ENCODE results near the gene FAM3D. TPM values are rescaled to one million over a fixed set of nuclear protein-coding genes. Genes with fewer than 3 reads are reported as not detected.
A peak's percentile ranks its signal among the peaks of the same experiment; 100 is the strongest.

Gene FAM3D
- total and polyA plus RNA-seq, 8 donors = 0.32 to 2.1 (median 0.67) TPM

DNA sequence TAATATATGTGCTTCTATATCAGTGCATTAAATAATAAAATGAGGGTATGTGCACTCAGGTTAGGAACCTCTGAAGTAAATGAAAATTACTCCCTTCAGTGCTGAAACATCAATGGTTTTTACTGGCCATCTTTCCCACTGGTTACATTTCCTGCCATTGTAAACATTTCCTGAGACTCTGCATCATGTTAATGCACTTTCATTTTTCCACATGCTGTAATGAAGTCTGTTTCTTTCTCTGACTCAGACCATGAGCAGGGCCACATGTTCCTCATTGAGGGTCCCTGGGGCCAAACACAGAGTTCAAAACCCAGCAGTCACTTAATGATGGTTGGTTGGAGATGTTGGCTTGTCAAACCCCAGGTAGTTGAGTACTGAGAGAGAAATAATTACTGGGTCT, 15.3 kb downstream of the FAM3D start:
- Histone ChIP-seq H3K36me3 (no peaks in the 10 kb centered on the region), H3K4me1 (peaks cover 0 to 3% (median 0%) of the 10 kb centered on the region in 3 donors), H3K27ac (no peak overlapping the region), H3K4me3 (no peak overlapping the region), H3K9me3 (no peaks in the 10 kb centered on the region), H3K27me3 (no peaks in the 10 kb centered on the region)
- TF ChIP-seq CTCF (IDR thresholded peaks at IDR 0.05) = no peak
- intact Hi-C loops (cut with DNase I) = no loop called here
- ATAC-seq (no peak), FAIRE-seq (no peak), DNase-seq (no peak)

DNA sequence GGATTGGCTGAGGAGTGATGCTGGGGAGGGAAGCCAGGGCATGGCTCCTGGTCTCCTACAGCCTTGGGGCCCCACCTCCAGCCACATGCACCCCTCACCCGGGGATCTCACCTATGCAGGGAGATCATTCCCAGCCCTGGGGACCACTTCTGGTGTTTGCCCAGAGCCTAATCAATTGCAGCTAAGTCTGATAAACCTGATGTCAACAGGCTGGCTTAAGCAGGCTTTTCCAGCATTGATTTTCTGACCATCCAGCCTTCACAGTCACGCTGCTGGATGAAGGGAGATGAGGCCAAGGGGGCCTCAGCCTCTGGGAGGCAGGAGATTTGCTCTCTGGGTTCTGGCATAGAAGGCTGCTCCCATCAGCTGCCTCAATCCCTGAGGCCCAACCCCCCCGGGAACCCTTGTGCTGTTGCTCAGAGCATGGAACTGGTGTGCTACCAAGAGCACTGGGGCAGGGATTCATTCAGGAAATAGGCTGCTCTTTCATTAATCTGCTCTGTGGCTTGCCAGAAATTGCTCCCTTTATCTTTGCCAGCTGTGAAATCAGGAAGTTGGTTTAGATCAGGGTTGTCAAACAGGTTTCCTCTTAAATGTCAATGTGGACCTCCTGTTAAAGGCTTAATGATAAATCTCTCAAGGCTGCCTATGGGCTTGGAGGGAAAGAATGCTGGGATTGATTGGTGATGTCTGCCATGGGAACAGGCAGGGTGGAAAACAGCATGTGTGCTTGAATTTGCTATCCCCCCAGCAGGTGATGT, 19.0 kb downstream of the FAM3D start:
- DNase-seq (peak in 2 of 6 donors; percentile 31 to 43), FAIRE-seq (no peak), ATAC-seq (peak; percentile 78 to 87 (median 83))
- Histone ChIP-seq H3K27me3 (no peaks in the 10 kb centered on the region), H3K36me3 (no peaks in the 10 kb centered on the region), H3K4me1 (peaks cover 0 to 3% (median 0%) of the 10 kb centered on the region in 3 donors), H3K9me3 (no peaks in the 10 kb centered on the region), H3K27ac (peak overlapping the region in 2 of 4 donors; percentile 33 to 50), H3K4me3 (no peak overlapping the region)
- intact Hi-C loops (cut with DNase I) = loop anchor here in 1 of 3 donors (10.0 kb wide), 1 partner anchor 407 kb away; the partner anchor contains the start of gene CFAP20DC
- WGBS, 2 donors = 42 to 48% methylated on average over 3 of the region's 3 CpGs
- TF ChIP-seq CTCF (IDR thresholded peaks at IDR 0.05) = no peak

DNA sequence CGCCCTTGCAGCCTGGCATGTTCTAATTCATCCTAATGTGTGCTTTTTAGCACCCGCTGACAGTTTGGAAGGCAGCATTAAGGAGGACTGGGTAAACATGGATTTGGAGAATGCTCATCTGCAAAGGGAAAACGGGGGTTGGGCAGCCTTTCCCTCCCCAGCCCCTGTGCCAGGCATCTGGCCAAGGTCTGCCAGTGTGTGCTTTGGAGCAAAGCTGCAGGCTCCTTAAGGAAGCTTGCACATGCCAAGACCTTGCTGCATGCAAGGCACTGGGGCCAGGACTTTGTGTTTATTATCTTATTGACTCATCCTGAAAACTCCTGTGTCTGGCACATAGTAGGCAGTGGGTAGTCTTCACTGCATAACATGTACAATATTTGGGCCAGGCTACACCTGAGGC, 20.1 kb downstream of the FAM3D start:
- FAIRE-seq (no peak), DNase-seq (no peak), ATAC-seq (no peak)
- intact Hi-C loops (cut with DNase I) = loop anchor here in 1 of 3 donors (10.0 kb wide), 1 partner anchor 408 kb away; the partner anchor contains the start of gene CFAP20DC
- no peak for TF ChIP-seq CTCF (IDR thresholded peaks at IDR 0.05)
- Histone ChIP-seq H3K36me3 (no peaks in the 10 kb centered on the region), H3K27me3 (no peaks in the 10 kb centered on the region), H3K4me3 (no peak overlapping the region), H3K27ac (peak overlapping the region in 1 of 4 donors; percentile 33), H3K4me1 (peaks cover 0 to 3% (median 0%) of the 10 kb centered on the region in 3 donors), H3K9me3 (no peaks in the 10 kb centered on the region)
- 63 to 65% methylated on average over 3 of the region's 3 CpGs for WGBS, 2 donors

- Histone ChIP-seq H3K4me1 (peaks cover 0 to 3% (median 0%) of the 10 kb centered on the region in 3 donors), H3K9me3 (no peaks in the 10 kb centered on the region), H3K4me3 (no peak overlapping the region), H3K36me3 (no peaks in the 10 kb centered on the region), H3K27ac (no peak overlapping the region), H3K27me3 (no peaks in the 10 kb centered on the region)
- WGBS, 2 donors = 79 to 95% methylated on average over 4 of the region's 4 CpGs
- DNase-seq (no peak), ATAC-seq (no peak), FAIRE-seq (no peak)
- no peak for TF ChIP-seq CTCF (IDR thresholded peaks at IDR 0.05)
- intact Hi-C loops (cut with DNase I) = loop anchor here in 1 of 3 donors (10.0 kb wide), 1 partner anchor 409 kb away; the partner anchor contains the start of gene CFAP20DC
These were observed 20.8 kb downstream of the FAM3D start for GRCh38 chr3:58645726-58646125.

- no peak for TF ChIP-seq CTCF (IDR thresholded peaks at IDR 0.05)
- intact Hi-C loops (cut with DNase I) = loop anchor here in 1 of 3 donors (10.0 kb wide), 1 partner anchor 412 kb away; the partner anchor contains the start of gene CFAP20DC
- no peaks in the 10 kb centered on the region for H3K27me3 ChIP-seq
These were observed 23.7 kb downstream of the FAM3D start for GRCh38 chr3:58642846-58643245.

More at GRCh38 chr3:58642846-58643245, 23.7 kb downstream of the FAM3D start:
- Histone ChIP-seq H3K9me3 (no peaks in the 10 kb centered on the region), H3K27ac (no peak overlapping the region), H3K4me1 (peaks cover 0 to 3% (median 0%) of the 10 kb centered on the region in 3 donors), H3K36me3 (no peaks in the 10 kb centered on the region), H3K4me3 (no peak overlapping the region)
- no peak for DNase-seq
- no peak for ATAC-seq
- FAIRE-seq = no peak
- WGBS, 2 donors = 83 to 89% methylated on average over 4 of the region's 4 CpGs
